Mucosa of descending colon (tissue), 3 donors: Measurements from ENCODE around the gene OR2L5. TPM values are rescaled to one million over a fixed set of nuclear protein-coding genes. Genes with fewer than 3 reads are reported as not detected.

Experiments
- ATAC-seq: fragments of 200-7000 bp; cut with Tn5 transposase; one replicate; pipeline ENCODE4 v1.9.1; 2020; ENCODE audit warnings: mild to moderate bottlenecking, moderate library complexity
- DNase-seq, 3 donors: peaks; one replicate each; pipeline ENCODE4 v3.0.0-alpha.2; 2020
- H3K36me3 ChIP-seq: fragments of 200-600 bp; one replicate; pipeline ENCODE4 v1.8.0; 2021; ENCODE audit warnings: low read depth, mild to moderate bottlenecking
- H3K4me1 ChIP-seq: fragments of 200-600 bp; one replicate; pipeline ENCODE4 v1.8.0; 2021; ENCODE audit warnings: low read depth, mild to moderate bottlenecking
- H3K4me3 ChIP-seq: fragments of 200-600 bp; one replicate; pipeline ENCODE4 v1.8.0; 2021; ENCODE audit warnings: mild to moderate bottlenecking
- H3K9me3 ChIP-seq: fragments of 200-600 bp; one replicate; pipeline ENCODE4 v1.8.0; 2021; ENCODE audit warnings: mild to moderate bottlenecking
- intact Hi-C, 2 donors: fragments of 100-400 bp; cut with DNase I in 1 of 2; cut with micrococcal nuclease in 1 of 2; formaldehyde crosslinking; loops; one replicate each; pipeline versions ENCODE4 v1.11.0 to v1.11.1; 2022; cut with DNase I, micrococcal nuclease
- total RNA-seq, 3 donors: library from RNA; stranded (reverse); fragmentation: NEBNext Ultra II Directional in 2 of 3; extraction: Animal tissue kit (Norgen Biotek cat#: 25700) in 2 of 3; gene quantifications; one replicate each; pipeline versions ENCODE4 v1.2.1 to v1.2.4, GENCODE V29; 2021 to 2023
- TF ChIP-seq, protein P1 (sequence below): fragments of 200-600 bp; IDR thresholded peaks from one replicate; pipeline ENCODE4 v1.8.0; 2022; ENCODE audit warnings: antibody characterized with exemption, mild to moderate bottlenecking
- donor health status: DM: no; HTN: no; CAD: no; lungs with moderate emphysema.
- donor health status: DM: no; HTN: no; CAD: no.
- donor health status: DM: no; HTN: yes; CAD: no.

OR2L5 gene
- total RNA-seq, 3 donors from 2014 or later: not detected

DNA sequence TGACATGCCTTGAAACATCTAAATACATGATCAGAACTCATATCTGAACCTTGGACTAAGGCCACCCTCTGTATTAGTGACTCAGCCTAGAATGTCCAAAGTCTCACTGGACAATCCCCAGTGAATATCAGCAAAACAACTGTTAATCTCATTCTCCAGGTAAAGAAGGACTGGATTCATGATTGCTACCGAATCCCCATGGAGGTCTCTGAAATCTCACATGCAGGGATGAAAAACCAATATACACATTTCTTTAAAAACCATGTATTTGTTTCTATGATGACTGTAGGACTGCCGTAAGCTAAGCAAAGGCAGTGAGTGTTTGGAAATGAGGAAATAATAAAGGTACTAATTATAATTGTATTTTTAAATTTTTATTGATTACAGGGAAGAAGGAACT lies 33.1 kb downstream of the OR2L5 start, which contains the start of gene OR2L3:
TSS of gene OR2L3 (plus strand) at position 301 of the 400 bp plus-strand sequence. CDS start 13,846 bp downstream, outside the sequence.
- TF ChIP-seq, protein P1, sequence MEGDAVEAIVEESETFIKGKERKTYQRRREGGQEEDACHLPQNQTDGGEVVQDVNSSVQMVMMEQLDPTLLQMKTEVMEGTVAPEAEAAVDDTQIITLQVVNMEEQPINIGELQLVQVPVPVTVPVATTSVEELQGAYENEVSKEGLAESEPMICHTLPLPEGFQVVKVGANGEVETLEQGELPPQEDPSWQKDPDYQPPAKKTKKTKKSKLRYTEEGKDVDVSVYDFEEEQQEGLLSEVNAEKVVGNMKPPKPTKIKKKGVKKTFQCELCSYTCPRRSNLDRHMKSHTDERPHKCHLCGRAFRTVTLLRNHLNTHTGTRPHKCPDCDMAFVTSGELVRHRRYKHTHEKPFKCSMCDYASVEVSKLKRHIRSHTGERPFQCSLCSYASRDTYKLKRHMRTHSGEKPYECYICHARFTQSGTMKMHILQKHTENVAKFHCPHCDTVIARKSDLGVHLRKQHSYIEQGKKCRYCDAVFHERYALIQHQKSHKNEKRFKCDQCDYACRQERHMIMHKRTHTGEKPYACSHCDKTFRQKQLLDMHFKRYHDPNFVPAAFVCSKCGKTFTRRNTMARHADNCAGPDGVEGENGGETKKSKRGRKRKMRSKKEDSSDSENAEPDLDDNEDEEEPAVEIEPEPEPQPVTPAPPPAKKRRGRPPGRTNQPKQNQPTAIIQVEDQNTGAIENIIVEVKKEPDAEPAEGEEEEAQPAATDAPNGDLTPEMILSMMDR: no peak
- H3K4me3 ChIP-seq: no peak within 1 kb of the TSS

DNA sequence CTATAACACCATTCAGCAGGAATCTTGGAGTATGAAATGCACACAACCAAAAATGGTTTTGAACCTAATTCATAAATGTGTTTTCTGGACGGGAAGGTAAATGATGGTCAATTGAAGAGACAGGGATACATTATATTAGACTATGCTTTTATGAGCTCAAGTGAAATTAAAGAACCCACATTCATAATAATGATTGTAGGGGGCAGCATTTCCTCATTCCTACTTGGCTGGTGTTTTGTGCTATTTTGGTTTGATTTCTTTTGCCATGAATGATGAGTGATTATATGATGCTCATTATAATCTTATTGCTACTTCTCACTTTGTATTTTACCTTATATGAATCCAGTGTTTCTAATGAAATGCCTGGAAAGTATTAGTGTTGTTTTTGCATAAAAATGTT lies 33.5 kb downstream of the OR2L5 start:
- Histone ChIP-seq H3K4me1 (no peaks in the 10 kb centered on the region), H3K36me3 (no peaks in the 10 kb centered on the region), H3K4me3 (no peak overlapping the region), H3K9me3 (peaks cover 31% of the 10 kb centered on the region)
- ATAC-seq (no peak), DNase-seq (no peak)
- intact Hi-C loops: no loop called here
- TF ChIP-seq, protein P1: no peak

More for the DNA sequence above, 33.1 kb downstream of the OR2L5 start, which contains the start of gene OR2L3:
- no peaks in the 10 kb centered on the region for H3K36me3 ChIP-seq
- ATAC-seq (no peak), DNase-seq (no peak)
- H3K9me3 ChIP-seq: peaks cover 31% of the 10 kb centered on the region
- intact Hi-C loops: no loop called here
- H3K4me1 ChIP-seq: no peaks in the 10 kb centered on the region

DNA sequence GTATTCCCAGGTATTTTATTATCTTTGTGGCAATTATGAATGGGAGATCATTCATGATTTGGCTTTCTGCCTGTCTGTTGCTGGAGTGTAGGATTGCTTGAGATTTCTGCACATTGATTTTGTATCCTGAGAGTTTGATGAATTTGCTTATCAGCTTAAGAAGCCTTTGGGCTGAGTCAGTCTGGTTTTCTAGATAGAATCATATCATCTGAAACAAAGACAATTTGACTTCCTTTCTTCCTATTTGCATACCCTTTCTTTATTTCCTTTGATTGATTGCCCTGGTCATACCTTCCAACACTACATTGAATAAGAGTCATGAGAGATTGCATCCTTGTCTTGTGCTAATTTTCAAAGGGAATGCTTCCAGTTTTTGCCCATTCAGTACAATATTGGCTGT lies 41.2 kb downstream of the OR2L5 start:
- intact Hi-C loops: no loop called here
- H3K9me3 ChIP-seq: peaks cover 42% of the 10 kb centered on the region
- H3K4me1 ChIP-seq: no peaks in the 10 kb centered on the region
- H3K4me3 ChIP-seq: no peak overlapping the region
- H3K36me3 ChIP-seq: no peaks in the 10 kb centered on the region
- no peak for DNase-seq
- TF ChIP-seq, protein P1: no peak
- no peak for ATAC-seq

DNA sequence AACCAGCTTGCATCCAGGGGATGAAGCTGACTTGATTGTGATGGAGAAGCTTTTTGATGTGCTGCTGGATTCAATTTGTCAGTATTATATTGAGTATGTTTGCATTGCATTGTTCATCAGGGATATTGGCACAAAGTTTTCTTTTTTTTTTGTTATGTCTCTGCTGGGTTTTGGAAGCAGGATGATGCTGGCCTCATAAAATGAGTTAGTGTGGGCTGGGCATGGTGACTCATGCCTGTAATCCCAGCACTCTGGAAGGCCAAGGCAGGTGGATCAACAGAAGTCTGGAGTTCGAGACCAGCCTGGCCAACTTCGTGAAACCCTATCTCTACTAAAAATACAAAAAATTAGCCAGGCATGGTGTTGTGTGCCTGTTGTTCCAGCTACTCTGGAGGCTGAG lies 41.8 kb downstream of the OR2L5 start:
- Histone ChIP-seq H3K4me1 (no peaks in the 10 kb centered on the region), H3K36me3 (no peaks in the 10 kb centered on the region), H3K9me3 (peaks cover 40% of the 10 kb centered on the region), H3K4me3 (no peak overlapping the region)
- TF ChIP-seq, protein P1: no peak
- DNase-seq (no peak), ATAC-seq (no peak)
- intact Hi-C loops: no loop called here

DNA sequence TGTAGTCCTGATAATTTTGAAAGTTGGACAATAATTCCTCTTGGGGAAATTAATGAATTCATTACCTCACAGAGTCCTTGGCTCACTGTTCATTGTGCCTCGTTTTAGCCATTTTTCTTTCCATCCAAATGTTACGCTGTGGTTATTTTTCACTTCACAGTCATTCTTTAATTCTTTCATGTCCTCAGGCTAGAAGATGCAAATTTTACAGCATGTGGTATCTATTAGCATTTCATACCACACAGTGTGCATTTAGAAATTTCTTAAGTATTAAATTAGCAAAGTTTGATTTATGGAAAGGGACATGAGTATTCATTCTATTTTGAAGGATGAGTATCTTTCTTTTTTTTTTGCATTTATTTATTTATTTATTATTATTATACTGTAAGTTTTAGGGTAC lies 51.6 kb downstream of the OR2L5 start:
- DNase-seq (no peak), ATAC-seq (no peak)
- peaks cover 31% of the 10 kb centered on the region for H3K9me3 ChIP-seq
- TF ChIP-seq, protein P1: no peak
- intact Hi-C loops: no loop called here
- no peaks in the 10 kb centered on the region for H3K4me1 ChIP-seq
- H3K36me3 ChIP-seq: no peaks in the 10 kb centered on the region
- no peak overlapping the region for H3K4me3 ChIP-seq

DNA sequence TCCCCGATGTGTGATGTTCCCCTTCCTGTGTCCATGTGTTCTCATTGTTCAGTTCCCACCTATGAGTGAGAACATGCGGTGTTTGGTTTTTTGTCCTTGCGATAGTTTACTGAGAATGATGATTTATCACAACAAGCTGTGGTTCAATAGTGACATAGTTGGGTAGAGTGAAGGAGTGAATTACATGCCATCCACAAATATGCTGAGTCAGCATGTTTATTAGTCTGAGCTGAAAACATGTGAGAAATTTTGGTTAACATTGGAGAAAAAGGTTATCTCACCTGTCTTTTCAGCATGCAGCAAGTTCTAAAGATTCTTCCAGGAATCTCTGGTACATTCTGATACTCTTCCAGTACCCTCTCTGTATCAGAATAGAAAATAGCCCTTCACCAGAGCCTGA lies 52.1 kb downstream of the OR2L5 start:
- no peaks in the 10 kb centered on the region for H3K4me1 ChIP-seq
- DNase-seq: no peak
- H3K4me3 ChIP-seq: no peak overlapping the region
- H3K36me3 ChIP-seq: no peaks in the 10 kb centered on the region
- intact Hi-C loops: no loop called here
- no peak for ATAC-seq
- TF ChIP-seq, protein P1: no peak
- H3K9me3 ChIP-seq: peaks cover 31% of the 10 kb centered on the region
